NCI-H345 (cell line): ENCODE measurements around the gene FOLR2.
"Not testable (repeated sequence)": the region's sequence is repeated elsewhere in the genome, so short reads cannot be mapped to it uniquely, and the experiment has no call there.

Experiments used
- DNase-seq: peaks from one replicate; lab custom pipeline; 2025; lab: John Stamatoyannopoulos, UW

The FOLR2 gene

GRCh38 chr11:72206794-72207193 lies 9.8 kb upstream of the FOLR2 start:
- not testable (repeated sequence) for DNase-seq

GRCh38 chr11:72208281-72208680 lies 8.3 kb upstream of the FOLR2 start:
- no peak for DNase-seq

GRCh38 chr11:72209101-72209500 lies 7.5 kb upstream of the FOLR2 start:
- DNase-seq = no peak

- DNase-seq = no peak
Measured at GRCh38 chr11:72217841-72218240, 1.2 kb downstream of the FOLR2 start.

DNA sequence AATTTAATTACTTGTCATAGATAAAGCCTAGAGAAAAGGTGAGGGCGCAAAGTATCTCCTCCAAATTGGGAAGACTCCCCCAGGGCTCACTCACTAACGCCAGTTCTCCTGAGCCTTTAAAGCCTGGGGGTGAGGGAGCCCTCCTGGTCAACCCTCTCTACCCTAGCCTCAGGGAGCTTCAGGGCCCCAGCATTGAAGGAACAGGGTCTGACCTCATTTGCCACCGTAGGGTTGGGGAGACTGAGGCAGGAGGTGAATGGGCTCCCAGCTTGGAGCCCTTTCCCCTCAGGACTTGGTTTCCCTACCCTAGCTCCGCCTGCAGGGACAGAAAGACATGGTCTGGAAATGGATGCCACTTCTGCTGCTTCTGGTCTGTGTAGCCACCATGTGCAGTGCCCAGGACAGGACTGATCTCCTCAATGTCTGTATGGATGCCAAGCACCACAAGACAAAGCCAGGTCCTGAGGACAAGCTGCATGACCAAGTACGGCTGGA lies 1.7 kb downstream of the FOLR2 start:
- no peak for DNase-seq

GRCh38 chr11:72220696-72221363 lies 4.2 kb downstream of the FOLR2 start:
- DNase-seq = no peak

DNA sequence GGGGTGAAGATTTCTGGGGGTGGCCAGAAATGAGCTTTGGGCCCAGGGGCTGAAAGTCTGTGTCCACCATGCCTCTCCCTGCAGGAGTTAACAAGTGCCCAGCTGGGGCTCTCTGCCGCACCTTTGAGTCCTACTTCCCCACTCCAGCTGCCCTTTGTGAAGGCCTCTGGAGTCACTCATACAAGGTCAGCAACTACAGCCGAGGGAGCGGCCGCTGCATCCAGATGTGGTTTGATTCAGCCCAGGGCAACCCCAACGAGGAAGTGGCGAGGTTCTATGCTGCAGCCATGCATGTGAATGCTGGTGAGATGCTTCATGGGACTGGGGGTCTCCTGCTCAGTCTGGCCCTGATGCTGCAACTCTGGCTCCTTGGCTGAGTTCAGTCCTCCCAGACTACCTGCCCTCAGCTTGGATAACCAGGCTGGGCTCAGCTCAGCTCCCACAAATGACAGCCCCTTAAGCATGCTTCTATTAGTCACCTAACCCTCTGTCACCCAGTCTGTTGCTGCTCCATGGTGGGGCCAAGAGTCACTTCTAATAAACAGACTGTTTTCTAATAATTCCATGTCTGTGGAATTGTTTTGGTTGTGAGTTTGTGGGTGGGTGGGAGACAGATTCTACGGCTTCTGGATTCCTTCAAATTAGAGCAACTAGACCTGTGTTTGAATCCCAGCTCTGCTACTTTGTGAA lies 4.9 kb downstream of the FOLR2 start:
- DNase-seq = no peak

DNA sequence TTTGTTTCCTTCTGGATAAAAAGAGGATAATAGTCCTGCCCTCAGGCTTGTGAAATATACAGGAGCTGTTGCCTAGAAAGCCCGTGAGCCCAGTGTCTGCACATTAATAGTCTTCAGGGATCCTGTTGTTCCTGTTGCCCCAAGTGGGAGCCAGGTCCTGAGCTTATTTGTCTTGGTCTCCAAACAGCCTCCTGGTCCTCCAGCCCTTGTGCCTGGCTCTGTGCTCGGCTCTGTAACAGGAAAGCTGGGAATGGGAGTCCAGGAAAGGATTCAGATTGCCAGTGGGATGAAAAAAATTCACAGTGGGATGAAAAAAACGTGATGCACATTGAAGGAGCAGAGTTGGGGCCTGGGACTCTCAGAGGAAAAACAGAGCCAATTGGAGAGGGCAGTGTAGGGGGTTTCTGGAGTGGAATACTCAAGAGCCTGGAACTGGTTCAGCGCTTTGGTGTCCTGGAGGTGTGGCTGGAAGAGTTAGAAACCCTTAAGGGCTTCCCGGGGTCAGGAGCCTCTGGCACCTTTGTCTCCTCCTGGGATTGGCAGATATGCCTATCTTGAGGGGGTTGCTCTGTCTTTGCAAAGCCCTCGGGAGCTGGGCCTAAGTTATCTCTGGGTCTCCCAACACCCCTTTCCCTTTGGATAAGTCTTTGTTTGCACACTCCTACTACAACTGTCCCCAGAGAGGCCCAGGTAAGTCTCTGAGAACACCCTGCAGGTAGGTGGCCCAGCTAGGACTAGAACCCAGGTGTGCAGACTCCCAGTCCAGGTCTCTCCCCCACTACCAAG lies 5.7 kb downstream of the FOLR2 start:
- DNase-seq = no peak

DNA sequence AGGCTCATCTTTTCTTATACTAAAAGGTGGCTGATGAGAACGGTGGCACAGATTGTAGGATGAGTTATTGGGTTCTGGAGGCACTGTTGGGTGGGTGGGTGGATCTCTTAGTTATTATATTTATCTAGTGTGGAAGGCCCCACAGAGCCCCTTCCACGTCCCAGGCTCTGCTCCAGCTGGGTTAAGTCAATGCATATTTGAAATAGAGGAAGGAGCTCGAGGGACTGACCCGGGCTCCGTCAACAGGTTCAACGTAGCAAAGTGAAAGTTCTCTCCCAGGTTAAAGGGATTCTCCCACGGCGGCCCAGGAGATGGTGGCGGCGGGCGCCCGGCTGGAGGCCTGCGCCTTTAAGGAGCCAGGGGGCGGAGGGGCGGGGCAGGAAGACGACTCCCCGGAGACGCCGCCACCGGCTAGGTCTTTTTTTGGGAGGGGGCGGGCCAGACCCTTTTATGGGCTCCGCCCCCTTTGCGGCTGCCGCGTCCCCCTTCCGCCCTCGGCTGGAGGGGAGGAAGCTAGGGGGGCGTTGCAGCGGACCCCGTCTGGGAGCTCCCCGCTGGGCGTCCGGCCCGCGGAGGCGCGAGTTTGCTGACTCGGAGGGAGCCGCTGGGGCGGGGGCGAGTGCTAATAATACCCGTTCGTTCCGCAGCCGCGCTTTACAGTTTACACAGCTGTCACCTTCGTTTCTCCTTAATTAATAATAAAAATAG lies 6.5 kb downstream of the FOLR2 start:
- peak; percentile 91 for DNase-seq

- DNase-seq = peak; percentile 84
Measured at GRCh38 chr11:72223615-72224563, 7.3 kb downstream of the FOLR2 start.

GRCh38 chr11:72224564-72225410 lies 8.2 kb downstream of the FOLR2 start, which contains the start of gene INPPL1:
Gene INPPL1, plus strand, starts transcription at chr11:72224767. Its CDS starts 218 bp downstream, at chr11:72224985.
- no peak for DNase-seq

GRCh38 chr11:72225411-72225951 lies 8.9 kb downstream of the FOLR2 start:
- DNase-seq = no peak

DNA sequence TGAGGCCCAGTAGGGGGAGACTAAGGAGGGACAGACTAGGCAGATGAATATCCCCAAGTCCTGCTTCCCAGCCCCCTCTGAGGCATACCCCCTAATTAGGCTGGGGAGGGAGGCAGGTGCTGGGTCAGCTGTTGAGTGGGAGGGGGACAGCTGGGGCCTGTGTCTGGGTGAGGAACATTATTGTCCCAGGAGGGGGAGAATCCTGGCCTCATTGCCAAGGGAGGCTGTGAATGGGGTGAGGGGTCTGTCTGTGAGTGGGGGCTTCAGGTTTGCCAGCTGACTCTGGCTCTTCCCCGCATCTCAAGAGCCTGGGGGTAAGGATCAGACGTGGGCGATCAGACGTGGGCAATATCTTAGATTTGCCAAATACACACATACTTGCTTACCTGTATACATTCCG lies 10.1 kb downstream of the FOLR2 start:
- no peak for DNase-seq

GRCh38 chr11:72227316-72228228 lies 11.0 kb downstream of the FOLR2 start:
- peak; percentile 96 for DNase-seq

GRCh38 chr11:72228229-72228843 lies 11.7 kb downstream of the FOLR2 start:
- no peak for DNase-seq

DNA sequence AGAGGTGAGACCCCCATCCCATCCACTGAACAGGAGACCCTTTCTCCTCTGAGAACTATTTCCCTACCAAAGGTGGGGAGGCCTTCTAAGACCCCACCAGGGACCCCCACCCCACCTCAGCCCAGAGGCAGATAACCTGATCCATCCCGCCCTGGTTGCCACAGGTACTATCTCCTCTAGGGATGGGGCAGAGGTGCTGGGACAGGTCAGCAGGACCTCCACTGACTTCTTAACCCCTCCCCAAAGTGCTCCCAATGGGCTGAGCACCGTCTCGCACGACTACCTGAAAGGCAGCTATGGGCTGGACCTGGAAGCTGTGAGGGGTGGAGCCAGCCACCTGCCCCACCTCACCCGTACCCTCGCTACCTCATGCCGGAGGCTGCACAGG lies 12.2 kb downstream of the FOLR2 start:
- no peak for DNase-seq

- DNase-seq = no peak
Measured at GRCh38 chr11:72229336-72229924, 12.8 kb downstream of the FOLR2 start.
